Activated effector memory CD4-positive, alpha-beta T cell treated with anti-CD3 and anti-CD28 coated beads, Interleukin-2, amount 50 U/mL, for 16 hours (primary cell): ENCODE data around the gene MAP3K20.
"Not testable (repeated sequence)": the region's sequence is repeated elsewhere in the genome, so short reads cannot be mapped to it uniquely, and the experiment has no call there.

Experiments
- DNase-seq: peaks from one replicate; pipeline ENCODE4 v3.0.0-alpha.2; 2020

Gene MAP3K20

DNA sequence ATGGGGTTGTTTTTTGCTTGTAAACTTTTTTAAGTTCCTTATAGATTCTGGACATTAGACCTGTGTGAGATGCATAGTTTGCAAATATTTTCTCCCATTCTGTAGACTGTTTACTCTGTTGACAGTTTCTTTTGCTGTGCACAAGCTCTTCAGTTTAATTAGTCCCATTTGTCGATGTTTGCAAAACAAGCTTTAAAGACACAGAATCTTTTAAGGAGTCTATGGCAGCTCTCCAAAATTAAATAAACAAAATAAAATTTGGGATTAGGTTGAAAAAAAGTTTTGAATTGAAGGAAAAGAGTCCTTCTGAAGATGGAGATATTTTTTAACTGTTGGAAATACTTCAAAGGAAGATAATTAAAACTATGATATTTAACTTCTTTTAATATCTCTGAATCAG, 88.8 kb downstream of the MAP3K20 start:
- DNase-seq, result no peak

- DNase-seq, result no peak
These were observed 90.0 kb downstream of the MAP3K20 start for GRCh38 chr2:173165443-173166238.

DNA sequence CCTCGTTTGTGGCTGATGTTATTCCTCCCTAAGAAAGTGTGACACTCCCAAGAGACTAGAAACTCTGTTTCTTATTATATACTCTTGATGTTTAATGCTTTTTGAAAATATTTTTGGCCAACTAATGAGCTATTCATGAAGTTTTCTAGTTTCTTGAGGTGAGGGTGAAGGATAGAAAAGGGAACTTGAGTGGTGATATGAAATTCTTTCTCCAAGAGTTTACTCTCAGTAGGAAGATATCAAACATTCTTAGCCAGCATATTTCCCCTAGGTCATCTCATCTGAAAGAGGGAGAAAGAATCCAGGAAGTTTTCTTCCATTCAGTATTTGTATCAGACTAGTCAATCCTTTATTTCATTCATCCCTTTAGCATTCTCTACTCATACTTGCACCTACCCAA, 95.7 kb downstream of the MAP3K20 start:
- no peak for DNase-seq

GRCh38 chr2:173171924-173172643, 96.4 kb downstream of the MAP3K20 start:
- DNase-seq, result no peak

DNA sequence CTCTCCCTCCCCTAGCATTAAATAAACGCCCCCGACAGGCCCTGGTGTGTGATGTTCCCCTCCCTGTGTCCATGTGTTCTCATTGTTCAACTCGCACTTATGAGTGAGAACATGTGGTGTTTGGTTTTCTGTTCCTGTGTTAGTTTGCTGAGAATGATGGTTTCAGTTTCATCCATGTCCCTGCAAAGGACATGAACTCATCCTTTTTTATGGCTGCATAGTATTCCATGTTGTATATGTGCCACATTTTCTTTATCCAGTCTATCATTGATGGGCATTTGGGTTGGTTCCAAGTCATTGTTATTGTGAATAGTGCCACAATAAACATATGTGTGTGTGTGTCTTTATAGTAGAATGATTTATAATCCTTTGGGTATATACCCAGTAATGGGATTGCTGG, 98.7 kb downstream of the MAP3K20 start:
- DNase-seq, result not testable (repeated sequence)

DNA sequence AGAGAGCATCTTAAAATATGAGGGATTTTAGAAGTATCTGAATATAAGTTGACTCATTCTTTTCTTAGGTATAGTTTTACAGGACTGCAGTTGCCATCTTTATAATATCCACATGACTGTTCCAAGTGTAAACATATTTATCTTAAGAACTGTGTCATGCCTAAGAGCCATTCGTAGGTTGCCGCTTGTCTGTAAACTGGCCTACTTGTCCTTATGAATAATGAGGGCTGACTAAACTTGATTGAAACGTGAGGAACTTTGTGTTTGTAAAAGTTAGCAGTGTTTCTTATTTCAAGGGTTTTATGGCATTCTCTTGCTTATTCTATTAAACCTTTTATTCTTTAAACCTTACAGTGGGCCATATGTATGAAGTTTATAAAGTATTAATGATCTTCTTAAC, 99.6 kb downstream of the MAP3K20 start:
- no peak for DNase-seq

- DNase-seq, result no peak
These were observed 106.3 kb downstream of the MAP3K20 start for GRCh38 chr2:173181982-173182381.

- no peak for DNase-seq
These were observed 108.7 kb downstream of the MAP3K20 start for GRCh38 chr2:173184031-173185004.

DNA sequence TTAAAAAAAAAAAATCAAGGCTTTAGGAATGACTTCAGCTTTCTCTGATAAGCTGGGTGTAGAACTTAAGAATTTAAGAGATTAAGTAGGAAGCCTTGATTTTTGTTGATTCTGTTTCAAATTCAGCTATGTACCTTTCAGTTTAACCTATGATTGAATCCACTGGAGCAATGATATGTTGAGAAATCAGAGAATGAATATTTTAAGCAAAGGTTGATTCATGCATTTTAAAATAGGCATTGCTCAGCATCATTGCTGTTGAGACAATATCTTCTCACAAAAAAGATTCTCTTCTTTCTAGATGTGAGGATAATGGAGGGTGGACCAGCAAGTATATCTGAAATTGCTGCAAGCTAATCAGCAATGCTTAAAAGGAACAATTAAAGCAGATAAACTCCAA, 109.8 kb downstream of the MAP3K20 start:
- no peak for DNase-seq

GRCh38 chr2:173187941-173188788, 112.5 kb downstream of the MAP3K20 start:
- no peak for DNase-seq

GRCh38 chr2:173191601-173192000, 116.0 kb downstream of the MAP3K20 start:
- DNase-seq, result no peak

GRCh38 chr2:173192071-173192470, 116.4 kb downstream of the MAP3K20 start:
- no peak for DNase-seq

DNA sequence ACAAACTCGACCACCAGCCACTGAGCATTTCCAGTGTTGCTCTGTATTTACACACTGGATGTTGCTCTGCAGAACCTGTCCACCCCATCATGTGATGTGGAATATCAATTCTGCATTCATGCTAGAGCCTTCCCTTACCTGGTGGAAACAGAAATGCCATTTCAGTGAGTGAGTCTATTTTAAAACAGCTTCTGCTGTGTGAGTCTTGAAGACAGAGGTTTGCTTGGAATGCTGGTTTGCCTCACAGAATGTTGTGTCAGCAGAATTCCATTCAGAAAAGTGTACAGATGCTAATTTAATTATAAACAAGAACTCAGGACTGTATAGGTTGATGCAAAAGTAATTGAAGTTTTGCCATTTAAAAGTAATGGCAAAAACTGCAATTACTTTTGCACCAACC, 118.3 kb downstream of the MAP3K20 start:
- DNase-seq, result no peak

- no peak for DNase-seq
These were observed 119.5 kb downstream of the MAP3K20 start for GRCh38 chr2:173195100-173195499.

DNA sequence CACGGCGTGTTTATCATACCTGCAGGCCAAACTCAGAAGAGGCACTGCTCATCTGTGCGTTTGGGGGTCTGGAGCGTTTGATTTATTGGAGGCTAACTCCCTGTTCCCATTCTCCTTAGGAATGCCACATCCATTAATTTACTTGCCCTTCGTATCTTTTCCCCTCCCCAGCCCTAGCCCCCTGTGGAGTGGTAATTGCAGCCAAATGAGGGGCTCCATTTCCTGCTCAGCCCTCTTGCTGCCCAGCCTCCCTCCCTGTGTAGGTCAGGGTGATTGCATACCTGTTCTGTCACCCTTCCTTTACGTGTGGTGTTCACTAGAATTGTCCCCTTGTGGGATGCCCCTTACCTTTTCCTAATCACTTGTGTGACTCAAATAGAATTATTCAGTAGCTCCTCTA, 120.4 kb downstream of the MAP3K20 start:
- DNase-seq, result no peak

DNA sequence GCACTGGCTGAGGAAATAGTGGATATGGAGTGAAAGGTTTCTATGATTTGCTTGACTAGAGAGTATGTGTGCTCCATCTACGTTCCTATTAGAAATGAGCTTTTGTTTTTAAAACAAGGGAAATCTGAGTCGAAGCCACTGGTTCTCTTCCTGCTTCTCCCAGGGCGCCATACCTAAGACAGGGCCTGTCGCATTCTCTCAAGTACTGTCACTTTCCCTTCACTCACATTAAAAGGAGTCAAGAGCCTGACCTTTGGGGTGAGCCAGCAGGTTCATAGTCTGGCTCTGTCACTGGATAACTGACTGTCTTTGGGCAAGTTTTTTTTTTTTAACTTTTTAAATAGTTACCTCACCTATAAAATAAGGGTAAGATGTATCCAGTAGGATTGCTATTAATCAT, 121.0 kb downstream of the MAP3K20 start:
- DNase-seq, result no peak

DNA sequence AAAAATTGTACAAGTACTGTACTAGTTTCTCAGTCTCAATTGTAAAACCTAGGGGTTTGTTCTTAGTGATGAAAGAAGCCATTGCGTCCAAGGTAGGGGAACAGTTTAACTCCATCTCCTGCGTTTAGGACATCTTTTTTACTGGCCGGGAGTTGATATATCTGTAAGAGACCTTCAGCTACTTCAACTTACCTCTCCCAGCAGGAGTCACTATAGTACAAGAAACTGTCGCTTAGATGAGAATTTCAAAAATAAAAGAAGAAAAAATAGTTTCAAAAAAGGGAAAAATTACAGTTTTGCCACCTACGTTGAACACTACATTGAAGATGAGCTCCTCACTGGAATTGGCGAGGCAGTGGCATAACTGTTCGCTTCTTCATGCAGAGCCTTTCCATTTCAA, 122.7 kb downstream of the MAP3K20 start:
- no peak for DNase-seq

DNA sequence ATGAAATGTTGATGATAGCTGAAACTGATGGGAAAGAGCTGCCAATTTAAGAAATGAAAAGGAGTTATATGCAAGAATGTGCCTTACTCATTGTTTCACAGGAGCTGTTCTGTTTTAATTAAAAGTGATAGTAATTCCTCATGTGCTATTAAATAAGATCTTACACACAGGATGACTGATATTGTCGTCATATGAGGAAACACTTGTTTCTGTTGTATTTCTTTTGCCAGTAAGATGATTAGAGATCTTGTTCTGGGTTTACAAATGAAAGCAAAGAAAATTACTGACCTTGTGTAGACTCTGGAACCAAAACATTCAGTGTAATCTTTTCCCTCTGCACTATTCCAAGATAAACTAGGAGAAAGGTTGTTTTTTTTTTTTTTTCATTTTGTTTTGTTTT, 123.6 kb downstream of the MAP3K20 start:
- no peak for DNase-seq

GRCh38 chr2:173202570-173202969, 126.9 kb downstream of the MAP3K20 start:
- DNase-seq, result no peak

DNA sequence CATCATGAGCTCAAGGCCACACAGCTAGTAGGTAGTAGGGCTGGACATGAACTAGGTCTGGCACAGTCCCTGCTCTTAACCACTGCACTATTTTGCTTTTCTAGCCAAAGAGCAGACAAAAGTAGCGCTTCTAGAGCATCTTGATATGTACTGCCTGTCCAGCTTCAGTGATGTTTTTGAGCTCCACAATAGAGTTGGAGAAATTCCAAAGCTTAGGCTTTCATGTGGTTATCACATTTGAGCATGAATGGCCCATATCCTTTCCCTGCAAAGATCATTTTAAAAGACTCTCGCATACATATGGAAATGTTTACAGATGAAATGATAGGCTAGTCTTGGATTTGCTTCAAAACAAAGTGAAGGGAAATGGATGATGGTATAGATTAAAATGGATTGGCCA, 128.7 kb downstream of the MAP3K20 start:
- no peak for DNase-seq

DNA sequence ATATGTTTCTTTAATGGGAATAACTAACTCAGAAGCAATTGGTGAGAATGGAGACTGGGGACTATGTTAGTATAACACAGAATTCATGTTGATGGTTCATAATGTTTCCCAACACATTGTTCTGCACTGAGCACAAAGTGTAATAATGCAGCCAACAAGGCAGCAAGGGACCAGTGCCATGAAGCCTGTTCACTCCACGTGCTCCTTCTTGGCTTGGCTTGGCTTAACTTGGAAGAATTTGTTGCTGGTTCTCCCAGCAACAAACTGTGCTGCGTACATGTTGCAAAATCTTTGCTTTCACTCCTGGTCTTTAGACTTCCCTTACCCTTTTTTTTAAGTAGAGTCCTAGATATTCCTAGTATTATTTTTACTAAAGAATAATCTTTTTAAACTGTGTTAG, 129.7 kb downstream of the MAP3K20 start:
- DNase-seq, result no peak

- DNase-seq, result not testable (repeated sequence)
These were observed 131.5 kb downstream of the MAP3K20 start for GRCh38 chr2:173207124-173207523.
